HEK293 (cell line): ENCODE measurements around the gene AFF3.

ENCODE experiments used
- CTCF ChIA-PET: fragments of 350-600 bp; formaldehyde crosslinking; extraction: SDS; loops from one replicate; lab custom pipeline; 2021; ENCODE audit warnings: antibody characterized with exemption; lab: Yijun Ruan, JAX
- POLR2A ChIA-PET: fragments of 300-600 bp; formaldehyde crosslinking; extraction: SDS; loops from one replicate; lab custom pipeline; 2020; ENCODE audit warnings: antibody characterized with exemption, inconsistent platforms; lab: Yijun Ruan, JAX
- H3K27ac ChIP-seq: fragments of 200-500 bp; sonication (Bioruptor generic); 2 replicates; pipeline ENCODE4 v1.5.1; 2014; ENCODE audit warnings: low read depth, low read length, control low read depth, inconsistent platforms; ENCODE audit errors: extremely low read depth
- H3K36me3 ChIP-seq, 2 experiments: fragments of 200-500 bp in 1 of 2; sonication (Bioruptor generic) in 1 of 2; 1 replicate in 1 of 2; 2 replicates in 1 of 2; pipeline ENCODE4 v1.5.1; 2014 to 2017; ENCODE audit warnings: inconsistent platforms in 2 of 2, low read length in 2 of 2; ENCODE audit not compliant: control insufficient read depth in 2 of 2, insufficient read depth in 1 of 2
- H3K4me1 ChIP-seq: fragments of 200-500 bp; sonication (Bioruptor generic); 2 replicates; pipeline ENCODE4 v1.5.1; 2014; ENCODE audit warnings: mild to moderate bottlenecking, low read length, inconsistent platforms; ENCODE audit not compliant: control insufficient read depth, insufficient read depth
- H3K4me3 ChIP-seq: 2 replicates; pipeline ENCODE4 v1.5.1; 2011; ENCODE audit warnings: low read depth, mild to moderate bottlenecking, control low read depth, low read length, moderate library complexity
- H3K9me3 ChIP-seq: fragments of 200-500 bp; sonication (Bioruptor generic); 2 replicates; pipeline ENCODE4 v1.5.1; 2014; ENCODE audit warnings: low read depth, low read length, inconsistent platforms; ENCODE audit not compliant: control insufficient read depth, insufficient read depth
- GLIS2 ChIP-seq: fragments of 450-650 bp; formaldehyde crosslinking; IDR thresholded peaks from 2 replicates; pipeline ENCODE4 v1.5.1; 2016; ENCODE audit warnings: missing biosample characterization, missing genetic modification characterization
- ZFP41 ChIP-seq: fragments of 450-650 bp; formaldehyde crosslinking; IDR thresholded peaks from 2 replicates; pipeline ENCODE4 v1.5.1; 2016; ENCODE audit warnings: missing biosample characterization, missing genetic modification characterization, borderline replicate concordance
- ZNF157 ChIP-seq: fragments of 450-650 bp; formaldehyde crosslinking; IDR thresholded peaks from 2 replicates; pipeline ENCODE4 v1.5.1; 2016; ENCODE audit warnings: missing biosample characterization, missing genetic modification characterization
- ZNF19 ChIP-seq: fragments of 450-650 bp; formaldehyde crosslinking; IDR thresholded peaks from 2 replicates; pipeline ENCODE4; 2016; ENCODE audit warnings: missing biosample characterization, missing genetic modification characterization, low read depth
- ZNF2 ChIP-seq: fragments of 450-650 bp; formaldehyde crosslinking; IDR thresholded peaks from 2 replicates; pipeline ENCODE4 v1.5.1; 2016; ENCODE audit warnings: missing biosample characterization, missing genetic modification characterization
- ZNF223 ChIP-seq: fragments of 450-650 bp; formaldehyde crosslinking; IDR thresholded peaks from 2 replicates; pipeline ENCODE4 v1.5.1; 2016; ENCODE audit warnings: missing biosample characterization, missing genetic modification characterization
- ZNF558 ChIP-seq: fragments of 450-650 bp; formaldehyde crosslinking; IDR thresholded peaks from 2 replicates; pipeline ENCODE4 v1.5.1; 2016; ENCODE audit warnings: missing biosample characterization, missing genetic modification characterization
- ZNF585B ChIP-seq: fragments of 450-650 bp; formaldehyde crosslinking; IDR thresholded peaks from 2 replicates; pipeline ENCODE4 v1.5.1; 2016; ENCODE audit warnings: missing biosample characterization, missing genetic modification characterization
- ZNF768 ChIP-seq: fragments of 450-650 bp; formaldehyde crosslinking; IDR thresholded peaks from 2 replicates; pipeline ENCODE4 v1.5.1; 2018; ENCODE audit warnings: missing biosample characterization, mild to moderate bottlenecking, missing genetic modification characterization
- ZNF791 ChIP-seq: fragments of 450-650 bp; formaldehyde crosslinking; IDR thresholded peaks from 2 replicates; pipeline ENCODE4 v1.5.1; 2016; ENCODE audit warnings: missing biosample characterization, missing genetic modification characterization
- ZSCAN18 ChIP-seq: fragments of 450-650 bp; formaldehyde crosslinking; IDR thresholded peaks from 2 replicates; pipeline ENCODE4 v1.5.1; 2016; ENCODE audit warnings: missing biosample characterization, missing genetic modification characterization
- TF ChIP-seq, protein P1 (sequence below): IDR thresholded peaks from 2 replicates; pipeline ENCODE4 v1.6.1; 2011; ENCODE audit warnings: mild to moderate bottlenecking, low read depth, low read length, borderline replicate concordance
- TF ChIP-seq, protein P2 (sequence below): fragments of 450-650 bp; formaldehyde crosslinking; IDR thresholded peaks from 2 replicates; pipeline ENCODE4 v1.5.1; 2017; ENCODE audit warnings: missing biosample characterization, missing genetic modification characterization

AFF3 gene

GRCh38 chr2:99852956-99853355, 289.4 kb downstream of the AFF3 start:
- ChIA-PET CTCF (interaction anchor here (0.6 kb wide), 1 partner anchor 12 kb away, joined by 3 read pairs; no protein-coding TSS in a partner anchor), POLR2A (no interaction called here)
- H3K4me3 ChIP-seq = no peak overlapping the region
- no peak overlapping the region for H3K27ac ChIP-seq
- H3K4me1 ChIP-seq = peaks cover 10% of the 10 kb centered on the region; the same call in 1 of the 2 replicates
- TF ChIP-seq ZSCAN18 (tag by site-specific recombination) = no peak
- no peaks in the 10 kb centered on the region for H3K36me3 ChIP-seq
- H3K9me3 ChIP-seq = no peaks in the 10 kb centered on the region; the same call in 1 of the 2 replicates

GRCh38 chr2:99852376-99852934, 289.9 kb downstream of the AFF3 start:
- H3K9me3 ChIP-seq = no peaks in the 10 kb centered on the region; the same call in 1 of the 2 replicates
- no peak overlapping the region for H3K27ac ChIP-seq
- no peaks in the 10 kb centered on the region for H3K36me3 ChIP-seq
- CTCF ChIA-PET = interaction anchor here (0.6 kb wide), 1 partner anchor 11 kb away, joined by 3 read pairs; no protein-coding TSS in a partner anchor
- TF ChIP-seq GLIS2 (tag by site-specific recombination) = no peak
- TF ChIP-seq ZNF791 (tag by site-specific recombination) = no peak
- TF ChIP-seq, all 188 proteins: peak for 0
- Histone ChIP-seq H3K4me3 (no peak overlapping the region), H3K4me1 (peaks cover 10% of the 10 kb centered on the region; the same call in 1 of the 2 replicates)
- POLR2A ChIA-PET = no interaction called here

GRCh38 chr2:99851811-99852210, 290.6 kb downstream of the AFF3 start:
- Histone ChIP-seq H3K36me3 (no peaks in the 10 kb centered on the region), H3K4me3 (no peak overlapping the region), H3K9me3 (no peaks in the 10 kb centered on the region; the same call in 1 of the 2 replicates), H3K27ac (no peak overlapping the region), H3K4me1 (peaks cover 10% of the 10 kb centered on the region; the same call in 1 of the 2 replicates)
- ChIA-PET POLR2A (no interaction called here), CTCF (interaction anchor here (0.7 kb wide), 1 partner anchor 433 kb away, joined by 3 read pairs; no protein-coding TSS in a partner anchor)
- TF ChIP-seq ZFP41 (tag by site-specific recombination) (no peak), ZNF558 (tag by site-specific recombination) (no peak), ZNF585B (tag by site-specific recombination) (no peak), ZNF768 (tag by site-specific recombination) (no peak), ZNF157 (tag by site-specific recombination) (no peak), GLIS2 (tag by site-specific recombination) (no peak), ZNF223 (tag by site-specific recombination) (no peak), ZNF2 (tag by site-specific recombination) (no peak), ZNF19 (tag by site-specific recombination) (no peak)
- TF ChIP-seq, protein P1, sequence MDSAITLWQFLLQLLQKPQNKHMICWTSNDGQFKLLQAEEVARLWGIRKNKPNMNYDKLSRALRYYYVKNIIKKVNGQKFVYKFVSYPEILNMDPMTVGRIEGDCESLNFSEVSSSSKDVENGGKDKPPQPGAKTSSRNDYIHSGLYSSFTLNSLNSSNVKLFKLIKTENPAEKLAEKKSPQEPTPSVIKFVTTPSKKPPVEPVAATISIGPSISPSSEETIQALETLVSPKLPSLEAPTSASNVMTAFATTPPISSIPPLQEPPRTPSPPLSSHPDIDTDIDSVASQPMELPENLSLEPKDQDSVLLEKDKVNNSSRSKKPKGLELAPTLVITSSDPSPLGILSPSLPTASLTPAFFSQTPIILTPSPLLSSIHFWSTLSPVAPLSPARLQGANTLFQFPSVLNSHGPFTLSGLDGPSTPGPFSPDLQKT = no peak
- TF ChIP-seq, protein P2, sequence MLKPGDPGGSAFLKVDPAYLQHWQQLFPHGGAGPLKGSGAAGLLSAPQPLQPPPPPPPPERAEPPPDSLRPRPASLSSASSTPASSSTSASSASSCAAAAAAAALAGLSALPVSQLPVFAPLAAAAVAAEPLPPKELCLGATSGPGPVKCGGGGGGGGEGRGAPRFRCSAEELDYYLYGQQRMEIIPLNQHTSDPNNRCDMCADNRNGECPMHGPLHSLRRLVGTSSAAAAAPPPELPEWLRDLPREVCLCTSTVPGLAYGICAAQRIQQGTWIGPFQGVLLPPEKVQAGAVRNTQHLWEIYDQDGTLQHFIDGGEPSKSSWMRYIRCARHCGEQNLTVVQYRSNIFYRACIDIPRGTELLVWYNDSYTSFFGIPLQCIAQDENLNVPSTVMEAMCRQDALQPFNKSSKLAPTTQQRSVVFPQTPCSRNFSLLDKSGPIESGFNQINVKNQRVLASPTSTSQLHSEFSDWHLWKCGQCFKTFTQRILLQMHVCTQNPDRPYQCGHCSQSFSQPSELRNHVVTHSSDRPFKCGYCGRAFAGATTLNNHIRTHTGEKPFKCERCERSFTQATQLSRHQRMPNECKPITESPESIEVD (tag by site-specific recombination) = no peak
